ENCODE data around the gene LRP1B.

Gene LRP1B

GRCh38 chr2:141348481-141348880 lies 782.3 kb downstream of the LRP1B start:
- Histone ChIP-seq H2AFZ (ENCODE audit: low read length) (no peak overlapping the region), H3K9me3 (ENCODE audit: insufficient read depth, low read depth, low read length) (no peaks in the 10 kb centered on the region), H3F3A (ENCODE audit: low read depth) (no peaks in the 10 kb centered on the region), H3K9me2 (replicated peaks; ENCODE audit: low read depth, low read length) (no peaks in the 10 kb centered on the region), H3K4me2 (ENCODE audit: low read depth, low read length, poor library complexity, severe bottlenecking) (no peak overlapping the region), H3K27me3 (ENCODE audit: insufficient read depth, low read length, poor library complexity, severe bottlenecking) (no peaks in the 10 kb centered on the region), H3K4me3 (ENCODE audit: low read length, poor library complexity, severe bottlenecking) (no peak overlapping the region), H3K9ac (ENCODE audit: low read depth, low read length, poor library complexity, severe bottlenecking) (no peak overlapping the region), H3K4me1 (ENCODE audit: insufficient read depth, low read length, poor library complexity, severe bottlenecking) (no peaks in the 10 kb centered on the region), H3K79me2 (ENCODE audit: insufficient read depth, low read length) (no peaks in the 10 kb centered on the region), H4K20me1 (ENCODE audit: insufficient read depth, low read length, poor library complexity, severe bottlenecking) (no peaks in the 10 kb centered on the region), H3K36me3 (ENCODE audit: insufficient read depth, low read length) (no peaks in the 10 kb centered on the region)
- TF ChIP-seq, protein P1, sequence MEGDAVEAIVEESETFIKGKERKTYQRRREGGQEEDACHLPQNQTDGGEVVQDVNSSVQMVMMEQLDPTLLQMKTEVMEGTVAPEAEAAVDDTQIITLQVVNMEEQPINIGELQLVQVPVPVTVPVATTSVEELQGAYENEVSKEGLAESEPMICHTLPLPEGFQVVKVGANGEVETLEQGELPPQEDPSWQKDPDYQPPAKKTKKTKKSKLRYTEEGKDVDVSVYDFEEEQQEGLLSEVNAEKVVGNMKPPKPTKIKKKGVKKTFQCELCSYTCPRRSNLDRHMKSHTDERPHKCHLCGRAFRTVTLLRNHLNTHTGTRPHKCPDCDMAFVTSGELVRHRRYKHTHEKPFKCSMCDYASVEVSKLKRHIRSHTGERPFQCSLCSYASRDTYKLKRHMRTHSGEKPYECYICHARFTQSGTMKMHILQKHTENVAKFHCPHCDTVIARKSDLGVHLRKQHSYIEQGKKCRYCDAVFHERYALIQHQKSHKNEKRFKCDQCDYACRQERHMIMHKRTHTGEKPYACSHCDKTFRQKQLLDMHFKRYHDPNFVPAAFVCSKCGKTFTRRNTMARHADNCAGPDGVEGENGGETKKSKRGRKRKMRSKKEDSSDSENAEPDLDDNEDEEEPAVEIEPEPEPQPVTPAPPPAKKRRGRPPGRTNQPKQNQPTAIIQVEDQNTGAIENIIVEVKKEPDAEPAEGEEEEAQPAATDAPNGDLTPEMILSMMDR (conservative IDR thresholded peaks at IDR 0.05; ENCODE audit: low read length) = no peak
- TF ChIP-seq EZH2phosphoT487 (IDR thresholded peaks at IDR 0.05; ENCODE audit: borderline replicate concordance) = no peak

GRCh38 chr2:141341444-141341843 lies 789.4 kb downstream of the LRP1B start:
- TF ChIP-seq, protein P1 (conservative IDR thresholded peaks at IDR 0.05; ENCODE audit: low read length) = no peak
- TF ChIP-seq EZH2phosphoT487 (IDR thresholded peaks at IDR 0.05; ENCODE audit: borderline replicate concordance) = no peak
- no peaks in the 10 kb centered on the region for H3K9me2 ChIP-seq (replicated peaks; ENCODE audit: low read depth, low read length)
- no peaks in the 10 kb centered on the region for H3K36me3 ChIP-seq (ENCODE audit: insufficient read depth, low read length)
- no peak overlapping the region for H3K9ac ChIP-seq (ENCODE audit: low read depth, low read length, poor library complexity, severe bottlenecking)
- H3K9me3 ChIP-seq (ENCODE audit: insufficient read depth, low read depth, low read length) = no peaks in the 10 kb centered on the region
- no peaks in the 10 kb centered on the region for H3K79me2 ChIP-seq (ENCODE audit: insufficient read depth, low read length)
- no peak overlapping the region for H3K4me2 ChIP-seq (ENCODE audit: low read depth, low read length, poor library complexity, severe bottlenecking)
- no peaks in the 10 kb centered on the region for H4K20me1 ChIP-seq (ENCODE audit: insufficient read depth, low read length, poor library complexity, severe bottlenecking)
- H3K4me1 ChIP-seq (ENCODE audit: insufficient read depth, low read length, poor library complexity, severe bottlenecking) = no peaks in the 10 kb centered on the region
- no peaks in the 10 kb centered on the region for H3F3A ChIP-seq (ENCODE audit: low read depth)
- H3K4me3 ChIP-seq (ENCODE audit: low read length, poor library complexity, severe bottlenecking) = no peak overlapping the region
- no peak overlapping the region for H2AFZ ChIP-seq (ENCODE audit: low read length)
- no peaks in the 10 kb centered on the region for H3K27me3 ChIP-seq (ENCODE audit: insufficient read depth, low read length, poor library complexity, severe bottlenecking)

- H3K27me3 ChIP-seq (ENCODE audit: insufficient read depth, low read length, poor library complexity, severe bottlenecking) = no peaks in the 10 kb centered on the region
- H3F3A ChIP-seq (ENCODE audit: low read depth) = no peaks in the 10 kb centered on the region
- H2AFZ ChIP-seq (ENCODE audit: low read length) = no peak overlapping the region
- H3K36me3 ChIP-seq (ENCODE audit: insufficient read depth, low read length) = no peaks in the 10 kb centered on the region
- H3K4me3 ChIP-seq (ENCODE audit: low read length, poor library complexity, severe bottlenecking) = no peak overlapping the region
- H3K9ac ChIP-seq (ENCODE audit: low read depth, low read length, poor library complexity, severe bottlenecking) = no peak overlapping the region
- H4K20me1 ChIP-seq (ENCODE audit: insufficient read depth, low read length, poor library complexity, severe bottlenecking) = no peaks in the 10 kb centered on the region
- no peaks in the 10 kb centered on the region for H3K4me1 ChIP-seq (ENCODE audit: insufficient read depth, low read length, poor library complexity, severe bottlenecking)
- no peak for TF ChIP-seq EZH2phosphoT487 (IDR thresholded peaks at IDR 0.05; ENCODE audit: borderline replicate concordance)
- TF ChIP-seq, protein P1 (conservative IDR thresholded peaks at IDR 0.05; ENCODE audit: low read length) = no peak
- H3K9me3 ChIP-seq (ENCODE audit: insufficient read depth, low read depth, low read length) = no peaks in the 10 kb centered on the region
- no peaks in the 10 kb centered on the region for H3K79me2 ChIP-seq (ENCODE audit: insufficient read depth, low read length)
- H3K4me2 ChIP-seq (ENCODE audit: low read depth, low read length, poor library complexity, severe bottlenecking) = no peak overlapping the region
- H3K9me2 ChIP-seq (replicated peaks; ENCODE audit: low read depth, low read length) = no peaks in the 10 kb centered on the region
Observed at GRCh38 chr2:141331127-141331526, 799.7 kb downstream of the LRP1B start.
